ENCODE data around the gene TMEM203. TPM values are rescaled to one million over a fixed set of nuclear protein-coding genes. Genes with fewer than 3 reads are reported as not detected.
A peak's percentile ranks its signal among the peaks of the same experiment; 100 is the strongest.

Gene TMEM203
- total and polyA plus RNA-seq, 2 of the 13 experiments (the other 11 are each of a cell fraction or from before 2014, with no cell fraction given), result 23.4 to 36.7 TPM

GRCh38 chr9:137241490-137242268, 36.2 kb upstream of the TMEM203 start (continued):
- TF ChIP-seq CTCF (CRISPR knock-in tag; IDR thresholded peaks at IDR 0.05) (peak; percentile 7; the same call in 1 of the 2 replicates), ZBTB33 (CRISPR knock-in tag; IDR thresholded peaks at IDR 0.05) (no peak), ZFP1 (CRISPR knock-in tag; IDR thresholded peaks at IDR 0.05) (no peak), TCF7L2 (IDR thresholded peaks at IDR 0.05; ENCODE audit: low read depth, low read length) (no peak), ZNF432 (CRISPR knock-in tag; IDR thresholded peaks at IDR 0.05; ENCODE audit: borderline replicate concordance) (no peak), CERS6 (CRISPR knock-in tag; IDR thresholded peaks at IDR 0.05) (no peak), FLYWCH1 (CRISPR knock-in tag; IDR thresholded peaks at IDR 0.05) (no peak), ZNF572 (CRISPR knock-in tag; IDR thresholded peaks at IDR 0.05) (no peak), SNAI1 (CRISPR knock-in tag; IDR thresholded peaks at IDR 0.05; ENCODE audit: borderline replicate concordance) (peak; percentile 91), ZNF589 (CRISPR knock-in tag; conservative IDR thresholded peaks at IDR 0.05) (peak; percentile 42; the same call in 1 of the 2 replicates), ZKSCAN1 (IDR thresholded peaks at IDR 0.05; ENCODE audit: low read length) (no peak), HHEX (CRISPR knock-in tag; IDR thresholded peaks at IDR 0.05) (no peak), ARID2 (CRISPR knock-in tag; IDR thresholded peaks at IDR 0.05; ENCODE audit: borderline replicate concordance) (no peak), GPBP1L1 (CRISPR knock-in tag; IDR thresholded peaks at IDR 0.05) (no peak), SP4 (CRISPR knock-in tag; IDR thresholded peaks at IDR 0.05) (no peak), ZNF562 (CRISPR knock-in tag; IDR thresholded peaks at IDR 0.05; ENCODE audit: borderline replicate concordance) (no peak), ZNF280B (CRISPR knock-in tag; IDR thresholded peaks at IDR 0.05; ENCODE audit: borderline replicate concordance) (no peak), ETV5 (CRISPR knock-in tag; IDR thresholded peaks at IDR 0.05; ENCODE audit: borderline replicate concordance) (peak; percentile 21; the same call in 1 of the 2 replicates), TP53 (CRISPR knock-in tag; conservative IDR thresholded peaks at IDR 0.05) (no peak), MEIS1 (CRISPR knock-in tag; IDR thresholded peaks at IDR 0.05; ENCODE audit: borderline replicate concordance) (0 out of 2 replicates have a peak, but pooled peaks have one; percentile 43)
